HG02884 (cell line): Measurements from ENCODE around the gene TRAF3.
"Not testable (repeated sequence)": the region's sequence is repeated elsewhere in the genome, so short reads cannot be mapped to it uniquely, and the experiment has no call there.

ENCODE experiments used
- ATAC-seq: cut with Tn5 transposase; IDR thresholded peaks from one replicate; pipeline ENCODE4 v1.9.1; 2021; ENCODE audit warnings: mild to moderate bottlenecking, moderate library complexity; ENCODE audit not compliant: unreplicated experiment

Gene TRAF3

DNA sequence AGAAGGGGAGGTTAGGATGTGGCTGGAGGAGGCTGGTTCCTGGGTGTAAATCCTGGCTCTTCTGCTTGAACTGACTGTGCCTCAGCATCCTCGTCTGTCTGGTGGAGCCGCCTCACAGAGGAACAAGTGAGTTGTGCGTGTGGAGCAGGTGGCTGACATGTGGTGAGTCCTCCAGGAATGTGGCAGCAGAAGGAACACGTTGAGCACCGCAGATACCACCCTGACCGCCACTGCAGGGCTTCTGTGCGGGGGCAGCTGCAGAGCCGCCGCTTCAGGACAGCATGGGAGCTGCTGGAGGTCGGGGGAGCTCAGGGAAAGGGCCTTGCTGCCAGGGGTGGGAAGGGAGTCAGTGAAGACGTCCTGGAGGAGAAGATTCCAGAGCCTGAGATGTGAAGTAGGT is 48.9 kb downstream of the TRAF3 start:
- no peak for ATAC-seq

DNA sequence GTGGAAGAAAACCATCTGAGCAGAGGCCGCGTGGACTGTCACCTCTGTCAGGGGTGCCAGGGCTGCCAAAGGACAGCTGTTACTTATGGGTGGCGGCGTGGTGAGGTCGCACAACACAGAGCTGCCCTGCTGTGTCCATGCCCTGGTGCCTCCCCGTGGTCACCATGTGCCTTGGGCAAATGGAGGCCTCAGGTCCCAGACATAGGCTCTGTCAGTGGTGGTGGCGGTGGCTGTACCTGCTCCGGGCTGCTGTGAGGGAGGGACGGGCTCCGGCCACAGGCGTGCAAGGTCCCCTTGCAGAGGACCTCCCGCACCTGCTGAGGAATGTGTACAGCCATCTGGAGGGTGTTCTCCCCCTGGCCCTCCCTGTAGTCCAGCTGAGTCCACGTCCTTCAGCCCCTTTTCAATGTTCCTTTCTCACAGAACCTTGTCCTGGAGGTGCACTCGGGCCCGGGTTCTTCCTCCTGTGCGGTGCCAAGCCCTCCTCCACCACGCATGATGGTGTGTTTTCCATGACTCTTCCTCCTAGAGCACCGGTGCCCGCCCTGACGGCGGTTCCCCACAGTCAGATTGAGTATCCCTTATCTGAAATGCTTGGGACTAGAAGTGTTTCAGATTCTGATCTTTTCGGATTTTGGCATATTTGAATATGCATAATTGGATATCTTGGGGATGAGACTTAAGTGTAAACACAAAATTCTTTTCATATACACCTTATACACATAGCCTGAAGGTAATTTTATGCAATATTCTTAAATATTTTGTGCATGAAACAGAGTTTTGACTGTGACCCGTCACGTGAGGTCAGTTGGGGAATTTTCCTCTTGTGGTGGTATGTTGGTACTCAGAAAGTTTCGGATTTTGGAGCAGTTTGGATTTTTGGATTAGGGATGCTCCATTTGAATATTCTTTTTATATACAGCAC is 49.8 kb downstream of the TRAF3 start:
- ATAC-seq = no peak

DNA sequence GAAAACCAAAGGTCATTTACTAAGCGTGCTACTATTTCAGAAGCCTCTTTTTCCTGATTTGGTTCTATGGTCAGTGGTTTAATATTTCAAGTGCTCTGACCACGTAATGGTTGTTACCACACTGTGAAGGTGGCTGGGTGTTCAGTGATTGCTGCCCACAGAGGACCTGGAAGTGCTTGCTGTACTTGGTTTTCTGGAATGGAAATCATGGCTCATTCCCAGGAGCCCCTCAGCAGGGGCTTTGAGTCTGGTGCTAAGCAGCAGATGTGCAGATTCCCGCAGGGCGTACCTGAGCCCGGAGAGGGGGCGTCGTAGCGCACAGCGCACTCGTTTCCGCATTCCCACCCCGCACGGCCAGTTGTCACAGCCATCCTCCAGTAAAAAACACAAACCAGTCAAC is 50.5 kb downstream of the TRAF3 start:
- no peak for ATAC-seq

- ATAC-seq = no peak
These were observed 50.9 kb downstream of the TRAF3 start for GRCh38 chr14:102828151-102828550.

- ATAC-seq = no peak
These were observed 51.8 kb downstream of the TRAF3 start for GRCh38 chr14:102829016-102829548.

- no peak for ATAC-seq
These were observed 53.3 kb downstream of the TRAF3 start for GRCh38 chr14:102830474-102831045.

DNA sequence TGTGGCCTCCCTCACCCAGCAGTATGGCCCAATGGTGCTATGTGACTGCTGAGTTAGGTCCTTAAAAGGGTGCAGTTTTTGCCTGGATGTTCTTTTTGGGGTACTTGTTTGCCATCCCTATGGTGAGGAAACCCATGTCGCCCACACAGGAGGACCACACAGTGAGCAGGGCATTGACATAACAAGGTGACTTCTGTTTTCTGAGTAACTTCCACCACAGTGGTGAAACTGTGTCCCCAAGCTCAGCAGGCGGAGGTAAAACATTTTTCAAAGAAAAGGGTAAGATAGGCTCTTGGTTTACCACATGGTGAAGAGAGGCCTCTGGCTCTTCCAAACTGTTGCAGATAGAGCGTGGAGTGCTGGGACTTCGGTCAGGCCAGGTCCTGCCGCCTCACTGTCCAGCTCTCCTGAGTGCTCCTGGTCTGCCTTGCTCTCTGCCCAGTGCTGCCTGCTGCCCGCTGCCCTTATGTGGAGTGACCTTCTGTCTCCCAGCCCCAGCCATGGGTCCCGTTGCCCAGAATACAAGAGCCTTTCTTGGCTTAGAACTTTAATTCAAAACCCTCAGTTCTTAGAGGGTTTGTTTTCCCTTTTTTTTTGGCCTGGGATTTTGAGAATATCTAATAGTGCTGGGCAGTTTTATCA is 54.0 kb downstream of the TRAF3 start:
- ATAC-seq = no peak

- no peak for ATAC-seq
These were observed 56.1 kb downstream of the TRAF3 start for GRCh38 chr14:102833341-102833740.

DNA sequence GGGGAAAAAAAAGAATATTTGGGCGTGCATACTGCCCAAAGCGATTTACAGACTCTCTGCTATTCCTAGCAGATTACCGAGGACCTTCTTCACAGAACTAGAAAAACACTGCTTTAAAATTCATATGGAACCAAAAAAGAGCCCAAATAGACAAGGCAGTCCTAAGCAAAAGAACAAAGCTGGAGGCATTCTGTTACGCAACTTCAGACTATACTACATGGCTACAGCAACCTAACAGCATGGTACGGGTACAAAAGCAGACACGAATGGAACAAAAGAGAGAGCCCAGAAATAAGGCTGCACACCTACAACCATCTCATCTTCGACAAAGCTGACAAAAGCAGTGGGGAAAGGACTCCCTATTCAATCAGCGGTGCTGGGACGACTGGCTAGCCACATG is 56.7 kb downstream of the TRAF3 start:
- no peak for ATAC-seq

- ATAC-seq = no peak
These were observed 58.7 kb downstream of the TRAF3 start for GRCh38 chr14:102835959-102836358.

DNA sequence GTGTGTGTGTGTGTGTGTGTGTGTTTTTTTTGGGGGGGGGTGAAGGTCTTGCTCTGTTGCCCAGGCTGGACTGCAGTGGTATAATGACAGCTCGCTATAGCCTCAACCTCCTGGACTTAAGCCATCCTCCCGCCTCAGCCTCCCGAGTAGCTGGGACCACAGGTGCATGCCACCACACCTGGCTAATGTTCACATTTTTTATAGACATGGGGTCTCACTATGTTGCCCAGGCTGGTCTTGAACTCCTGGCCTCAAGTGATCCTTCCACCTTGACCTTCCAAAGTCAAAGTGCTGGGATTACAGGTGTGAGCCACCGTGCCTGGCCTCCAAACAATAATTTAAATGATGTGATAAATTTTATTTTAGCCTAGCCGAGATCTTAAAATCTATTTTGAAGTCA is 59.9 kb downstream of the TRAF3 start:
- ATAC-seq = not testable (repeated sequence)

DNA sequence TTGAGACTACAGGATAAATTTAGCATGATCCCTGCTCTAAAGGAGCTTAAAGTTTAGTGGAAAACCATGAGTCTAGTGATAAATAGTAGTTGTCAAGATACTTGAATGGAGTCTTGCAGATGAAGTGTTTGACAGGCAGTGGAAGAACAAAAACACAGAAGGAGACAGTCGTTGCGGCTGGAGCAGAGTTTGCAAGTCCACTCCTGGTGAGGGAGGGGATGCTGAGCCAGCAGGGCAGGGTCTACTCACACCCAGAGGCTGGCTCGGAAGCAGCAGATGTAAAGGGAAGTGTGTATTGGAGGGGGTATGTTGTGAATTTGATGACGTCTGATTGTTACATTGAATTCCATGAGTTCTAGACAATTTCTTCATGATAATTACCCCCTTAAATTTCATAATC is 61.3 kb downstream of the TRAF3 start:
- no peak for ATAC-seq

DNA sequence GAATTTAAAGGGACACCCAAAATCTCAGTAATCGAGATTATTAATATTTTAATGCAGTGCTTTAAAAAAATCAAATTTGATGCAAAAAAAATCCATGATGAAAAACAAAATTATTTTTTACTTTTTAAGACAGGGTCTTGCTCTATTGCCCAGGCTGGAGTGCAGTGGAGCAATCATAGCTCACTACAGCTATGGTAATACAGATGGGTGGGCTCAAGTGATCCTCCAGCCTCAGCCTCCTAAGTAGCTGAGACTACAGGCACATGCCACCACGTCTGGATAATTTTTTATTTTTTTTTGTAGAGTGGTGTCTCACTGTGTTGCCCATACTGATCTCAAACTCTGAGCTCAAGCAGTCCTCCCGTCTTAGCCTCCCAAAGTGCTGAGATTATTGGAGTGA is 62.9 kb downstream of the TRAF3 start:
- no peak for ATAC-seq

GRCh38 chr14:102840771-102841528 is 63.7 kb downstream of the TRAF3 start:
- ATAC-seq = no peak

- no peak for ATAC-seq
These were observed 71.7 kb downstream of the TRAF3 start for GRCh38 chr14:102848830-102849525.

DNA sequence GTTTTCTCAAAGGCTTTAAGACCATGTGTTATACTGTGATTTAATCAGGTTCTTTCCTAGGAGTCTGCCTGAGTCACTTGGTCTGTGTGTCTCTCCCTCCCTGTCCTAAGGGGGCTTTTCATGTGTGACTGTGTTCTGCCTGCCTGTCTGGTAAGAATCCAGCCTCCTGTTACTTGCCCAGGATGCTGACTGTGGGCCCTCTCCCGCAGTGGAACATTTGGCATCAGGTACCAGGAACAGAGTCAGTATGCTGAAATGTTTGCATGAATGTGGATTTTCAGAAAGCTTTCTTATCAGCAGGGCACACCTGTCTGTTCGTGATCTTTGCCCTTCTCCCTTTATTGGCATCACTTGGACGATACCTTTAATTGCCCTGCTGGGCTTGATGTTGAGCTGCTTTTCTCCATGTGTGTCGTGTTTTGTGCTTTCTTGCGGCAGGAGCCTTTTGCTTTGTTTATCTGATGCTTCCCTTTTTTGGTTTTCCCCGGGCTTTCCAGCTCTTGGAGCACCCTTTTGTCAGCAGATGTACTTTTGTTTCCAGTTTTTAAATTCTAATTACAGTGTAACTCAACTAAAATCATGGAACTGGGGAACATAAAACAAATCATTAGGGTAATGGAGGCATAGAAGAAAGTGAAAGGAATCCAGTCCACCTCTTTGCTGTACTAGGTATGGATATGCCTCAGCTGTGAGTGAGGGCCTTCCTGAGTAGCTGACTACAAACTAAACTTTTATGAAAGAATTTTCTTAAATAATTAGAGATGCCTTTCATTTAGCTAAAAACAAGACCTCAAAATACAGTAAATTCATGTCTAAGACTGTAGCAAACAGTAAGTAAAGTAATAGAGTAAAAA is 72.5 kb downstream of the TRAF3 start:
- ATAC-seq = no peak

- ATAC-seq = no peak
These were observed 76.4 kb downstream of the TRAF3 start for GRCh38 chr14:102853648-102854047.

GRCh38 chr14:102854091-102854703 is 76.9 kb downstream of the TRAF3 start:
- no peak for ATAC-seq

DNA sequence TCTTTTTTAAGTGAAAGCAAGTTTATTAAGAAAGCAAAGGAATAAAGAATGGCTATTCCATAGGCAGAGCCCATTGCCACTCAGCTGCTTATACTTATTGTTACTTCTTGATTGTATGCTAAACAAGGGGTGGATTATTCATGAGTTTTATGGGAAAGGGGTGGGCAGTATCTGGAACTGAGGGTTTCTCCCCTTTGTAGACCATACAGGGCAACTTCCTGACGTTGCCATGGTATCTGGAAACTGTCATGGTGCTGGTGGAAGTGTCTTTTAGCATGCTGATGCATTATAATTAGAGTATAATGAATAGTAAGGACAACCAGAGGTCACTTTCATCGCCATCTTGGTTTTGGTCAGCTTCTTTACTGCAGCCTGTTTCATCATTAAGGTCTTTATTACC is 78.9 kb downstream of the TRAF3 start:
- ATAC-seq = no peak
